PC-9 (cell line): ENCODE data around the gene INHA.

Experiments
- CTCF ChIP-seq: fragments of 200-600 bp; sonication (generic); conservative IDR thresholded peaks from 2 replicates; pipeline ENCODE4 v1.6.1; 2017; ENCODE audit warnings: mixed run types, antibody characterized with exemption, mild to moderate bottlenecking, moderate library complexity
- EZH2 ChIP-seq: fragments of 200-600 bp; sonication (generic); IDR thresholded peaks from 2 replicates; pipeline ENCODE4 v1.8.0; 2017; ENCODE audit warnings: antibody characterized with exemption, low read depth

GRCh38 chr2:219609149-219609750 is 37.1 kb downstream of the INHA start:
- no peak for TF ChIP-seq CTCF
- no peak for TF ChIP-seq EZH2
